OCI-LY7 (cell line): ENCODE data around the gene PRPS2. TPM values are rescaled to one million over a fixed set of nuclear protein-coding genes. Genes with fewer than 3 reads are reported as not detected.

ENCODE experiments used
- BruUV-seq: library from RNA; stranded (reverse); fragments of 400-500 nt; replicated peaks from 2 replicates; lab custom pipeline; 2021; lab: Mats Ljungman, UMichigan
- CTCF ChIA-PET: fragments of 300-600 bp; sonication (Branson Sonifier 250); formaldehyde crosslinking; loops from one replicate; lab custom pipeline; 2022; ENCODE audit warnings: antibody characterized with exemption; ENCODE audit not compliant: unreplicated experiment; lab: Charles Lee
- POLR2A ChIA-PET: fragments of 300-600 bp; sonication (Branson Sonifier 250); formaldehyde crosslinking; loops from one replicate; lab custom pipeline; 2022; ENCODE audit warnings: antibody characterized with exemption; lab: Charles Lee
- DNase-seq: peaks from one replicate; pipeline ENCODE4 v3.0.0-alpha.2; 2015; ENCODE audit warnings: low spot score
- H2AFZ ChIP-seq: fragments of 200-600 bp; sonication (generic), shearing (Covaris generic); 2 replicates; pipeline ENCODE4 v1.6.1; 2014; ENCODE audit warnings: mild to moderate bottlenecking, antibody characterized with exemption, low read length, moderate library complexity
- H3K27ac ChIP-seq: fragments of 200-600 bp; sonication (generic); 2 replicates; pipeline ENCODE4 v1.5.1; 2014; ENCODE audit warnings: mixed run types, low read depth, mild to moderate bottlenecking, moderate library complexity, low read length, inconsistent platforms; ENCODE audit not compliant: poor library complexity, severe bottlenecking
- H3K36me3 ChIP-seq: fragments of 200-600 bp; sonication (generic); 2 replicates; pipeline ENCODE4 v1.6.1; 2014; ENCODE audit warnings: mild to moderate bottlenecking, antibody characterized with exemption, low read length, moderate library complexity, mixed read lengths; ENCODE audit not compliant: insufficient read depth
- H3K4me1 ChIP-seq: fragments of 200-600 bp; sonication (generic); 2 replicates; pipeline ENCODE4 v1.5.1; 2014; ENCODE audit warnings: mild to moderate bottlenecking, low read length; ENCODE audit not compliant: insufficient read depth, poor library complexity, severe bottlenecking
- H3K4me2 ChIP-seq: fragments of 200-600 bp; sonication (generic); 2 replicates; pipeline ENCODE4 v1.6.1; 2014; ENCODE audit warnings: mild to moderate bottlenecking, low read length
- H3K4me3 ChIP-seq: fragments of 200-600 bp; sonication (generic); 2 replicates; pipeline ENCODE4 v1.5.1; 2014; ENCODE audit warnings: mild to moderate bottlenecking, low read depth, low read length; ENCODE audit not compliant: poor library complexity, severe bottlenecking
- H3K79me2 ChIP-seq: fragments of 200-600 bp; sonication (generic); 2 replicates; pipeline ENCODE4 v1.6.1; 2016; ENCODE audit warnings: low read depth, mild to moderate bottlenecking, low read length, moderate library complexity, mixed read lengths; ENCODE audit not compliant: insufficient read depth
- H3K9me2 ChIP-seq: fragments of 200-600 bp; sonication (generic); 2 replicates; pipeline ENCODE4 v1.6.1; 2016; ENCODE audit warnings: mild to moderate bottlenecking, low read length, mixed read lengths; ENCODE audit not compliant: insufficient read depth
- H3K9me3 ChIP-seq: fragments of 200-600 bp; sonication (generic); 2 replicates; pipeline ENCODE4 v1.6.1; 2014; ENCODE audit warnings: mild to moderate bottlenecking, mixed run types, low read length, mixed read lengths
- H4K20me1 ChIP-seq: fragments of 200-600 bp; sonication (generic); 2 replicates; pipeline ENCODE4 v1.6.1; 2014; ENCODE audit warnings: mild to moderate bottlenecking, antibody characterized with exemption, low read length, moderate library complexity, mixed read lengths; ENCODE audit not compliant: insufficient read depth
- EZH2phosphoT487 ChIP-seq: fragments of 200-600 bp; sonication (generic); IDR thresholded peaks from 2 replicates; pipeline ENCODE4 v1.6.1; 2018; ENCODE audit warnings: low read depth, borderline replicate concordance, mild to moderate bottlenecking, mixed run types, antibody characterized with exemption, low read length, moderate library complexity, mixed read lengths
- intact Hi-C: fragments of 100-400 bp; cut with micrococcal nuclease; formaldehyde crosslinking; loops from one replicate; pipeline ENCODE4 v1.10.0; 2022; ENCODE audit not compliant: unreplicated experiment
- total RNA-seq, 2 experiments: library from RNA; depleted of rRNA in 1 of 2; stranded (reverse); fragments of >200 nt in 1 of 2; shearing (Covaris generic) in 1 of 2; gene quantifications; 2 replicates each; pipeline ENCODE4 v1.2.3, GENCODE V29; 2014 to 2022
- TF ChIP-seq, protein P1 (sequence below): fragments of 200-600 bp; sonication (generic); conservative IDR thresholded peaks from 2 replicates; pipeline ENCODE4 v1.5.1; 2014; ENCODE audit warnings: mild to moderate bottlenecking, antibody characterized with exemption, low read length, moderate library complexity, mixed read lengths

Gene PRPS2
- total RNA-seq, 2 experiments from 2014 or later, result 57.5 to 70.7 TPM

DNA sequence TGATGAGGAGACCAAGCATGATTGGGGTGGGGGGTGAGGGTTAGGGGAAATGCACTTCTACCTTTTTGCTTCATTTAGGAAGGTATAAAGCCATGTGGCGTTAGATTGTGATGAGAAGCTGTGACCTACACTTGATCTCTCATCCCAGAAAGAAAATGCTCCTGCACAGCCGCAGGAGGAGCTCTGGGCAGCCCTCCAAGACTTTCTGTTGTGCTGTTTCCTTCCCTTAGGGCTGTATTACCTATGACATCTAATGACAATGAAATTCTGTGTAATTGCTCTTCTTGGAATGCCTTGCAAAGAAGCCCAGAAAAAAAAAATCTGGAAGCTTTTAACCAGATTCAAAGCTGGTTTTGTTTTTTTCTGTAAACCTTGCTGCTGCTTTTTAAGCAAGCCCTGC lies 13.4 kb downstream of the PRPS2 start:
- H3K4me2 ChIP-seq, result no peak overlapping the region
- no peak for DNase-seq
- no TSS peak for BruUV-seq
- no peak overlapping the region for H3K4me3 ChIP-seq
- H3K9me3 ChIP-seq, result no peaks in the 10 kb centered on the region
- intact Hi-C loops, result no loop called here
- no peaks in the 10 kb centered on the region for H3K4me1 ChIP-seq
- H3K36me3 ChIP-seq, result peaks cover 72% of the 10 kb centered on the region
- H3K9me2 ChIP-seq, result no peaks in the 10 kb centered on the region
- H3K79me2 ChIP-seq, result no peaks in the 10 kb centered on the region
- ChIA-PET CTCF (no interaction called here), POLR2A (interaction anchor here (1.1 kb wide), 1 partner anchor 14 kb away, joined by 4 read pairs; the partner anchor contains the start of gene PRPS2)
- H3K27ac ChIP-seq, result no peak overlapping the region
- H4K20me1 ChIP-seq, result no peaks in the 10 kb centered on the region
- no peak overlapping the region for H2AFZ ChIP-seq
- TF ChIP-seq, protein P1, sequence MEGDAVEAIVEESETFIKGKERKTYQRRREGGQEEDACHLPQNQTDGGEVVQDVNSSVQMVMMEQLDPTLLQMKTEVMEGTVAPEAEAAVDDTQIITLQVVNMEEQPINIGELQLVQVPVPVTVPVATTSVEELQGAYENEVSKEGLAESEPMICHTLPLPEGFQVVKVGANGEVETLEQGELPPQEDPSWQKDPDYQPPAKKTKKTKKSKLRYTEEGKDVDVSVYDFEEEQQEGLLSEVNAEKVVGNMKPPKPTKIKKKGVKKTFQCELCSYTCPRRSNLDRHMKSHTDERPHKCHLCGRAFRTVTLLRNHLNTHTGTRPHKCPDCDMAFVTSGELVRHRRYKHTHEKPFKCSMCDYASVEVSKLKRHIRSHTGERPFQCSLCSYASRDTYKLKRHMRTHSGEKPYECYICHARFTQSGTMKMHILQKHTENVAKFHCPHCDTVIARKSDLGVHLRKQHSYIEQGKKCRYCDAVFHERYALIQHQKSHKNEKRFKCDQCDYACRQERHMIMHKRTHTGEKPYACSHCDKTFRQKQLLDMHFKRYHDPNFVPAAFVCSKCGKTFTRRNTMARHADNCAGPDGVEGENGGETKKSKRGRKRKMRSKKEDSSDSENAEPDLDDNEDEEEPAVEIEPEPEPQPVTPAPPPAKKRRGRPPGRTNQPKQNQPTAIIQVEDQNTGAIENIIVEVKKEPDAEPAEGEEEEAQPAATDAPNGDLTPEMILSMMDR, result no peak
- TF ChIP-seq EZH2phosphoT487, result no peak

DNA sequence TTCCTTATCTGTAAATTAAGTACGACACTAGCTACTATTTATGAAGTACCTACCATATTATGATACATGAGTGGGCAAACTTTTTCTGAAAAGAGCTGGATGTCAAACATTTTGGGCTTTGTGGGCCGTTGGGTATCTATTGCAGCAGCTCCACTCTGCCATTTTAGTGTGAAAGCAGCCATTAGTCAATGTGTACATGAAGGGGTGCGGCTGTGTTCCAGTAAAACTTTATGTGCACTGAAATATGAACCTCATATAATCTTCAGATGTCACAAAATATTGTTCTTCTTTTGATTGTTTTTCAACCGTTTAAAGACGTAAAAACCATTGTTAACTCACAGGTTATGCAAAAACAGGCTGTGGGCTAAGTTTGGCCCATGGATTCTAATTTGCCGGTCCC lies 14.1 kb downstream of the PRPS2 start:
- no peak overlapping the region for H3K4me2 ChIP-seq
- peaks cover 72% of the 10 kb centered on the region for H3K36me3 ChIP-seq
- H4K20me1 ChIP-seq, result no peaks in the 10 kb centered on the region
- H3K9me2 ChIP-seq, result no peaks in the 10 kb centered on the region
- no peak overlapping the region for H3K27ac ChIP-seq
- no peaks in the 10 kb centered on the region for H3K4me1 ChIP-seq
- no peak for DNase-seq
- POLR2A ChIA-PET, result interaction anchor here (1.1 kb wide), 1 partner anchor 14 kb away, joined by 4 read pairs; the partner anchor contains the start of gene PRPS2
- intact Hi-C loops, result no loop called here
- no peak overlapping the region for H2AFZ ChIP-seq
- no peak overlapping the region for H3K4me3 ChIP-seq
- TF ChIP-seq, protein P1, result no peak
- no peak for TF ChIP-seq EZH2phosphoT487
- no peaks in the 10 kb centered on the region for H3K9me3 ChIP-seq
- H3K79me2 ChIP-seq, result no peaks in the 10 kb centered on the region
- BruUV-seq, result no TSS peak
- CTCF ChIA-PET, result interaction anchor here (0.8 kb wide), 1 partner anchor 14 kb away, joined by 3 read pairs; the partner anchor contains the start of gene PRPS2

DNA sequence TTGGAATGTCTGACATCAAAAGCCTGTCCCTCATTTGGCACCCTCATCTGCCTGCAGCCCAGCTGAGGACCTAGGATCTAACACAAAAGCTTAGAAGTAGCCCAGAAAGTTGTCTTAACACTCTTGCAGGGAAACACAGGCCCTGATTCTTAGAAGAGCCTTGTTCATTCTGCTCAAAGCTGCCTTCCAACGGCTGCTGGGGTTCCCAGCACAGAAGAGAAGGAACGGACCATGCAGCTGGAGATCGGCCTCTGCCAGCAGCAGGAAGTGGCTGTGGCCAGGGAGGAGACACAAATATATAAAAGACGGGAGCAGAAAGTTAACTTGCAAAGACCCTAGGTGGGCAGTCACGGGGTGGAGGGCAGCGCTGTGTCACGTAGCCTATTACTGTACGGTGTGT lies 20.4 kb downstream of the PRPS2 start:
- TF ChIP-seq EZH2phosphoT487, result no peak
- TF ChIP-seq, protein P1, result no peak
- H3K9me3 ChIP-seq, result no peaks in the 10 kb centered on the region
- POLR2A ChIA-PET, result no interaction called here
- H3K79me2 ChIP-seq, result no peaks in the 10 kb centered on the region
- H4K20me1 ChIP-seq, result no peaks in the 10 kb centered on the region
- no peak overlapping the region for H2AFZ ChIP-seq
- intact Hi-C loops, result loop anchor here (10.0 kb wide), 1 partner anchor 673 kb away; no protein-coding TSS in a partner anchor
- CTCF ChIA-PET, result no interaction called here
- BruUV-seq, result no TSS peak
- no peaks in the 10 kb centered on the region for H3K9me2 ChIP-seq
- no peak overlapping the region for H3K4me2 ChIP-seq
- peaks cover 7% of the 10 kb centered on the region for H3K4me1 ChIP-seq
- no peak overlapping the region for H3K4me3 ChIP-seq
- no peak for DNase-seq
- H3K36me3 ChIP-seq, result peaks cover 60% of the 10 kb centered on the region
- no peak overlapping the region for H3K27ac ChIP-seq
